HEK293 (cell line): ENCODE results near the gene CFAP300.

Source experiments
- BCL6B ChIP-seq: fragments of 450-650 bp; formaldehyde crosslinking; IDR thresholded peaks from 2 replicates; pipeline ENCODE4 v1.5.1; 2017; ENCODE audit warnings: missing biosample characterization, missing genetic modification characterization
- GLI2 ChIP-seq: fragments of 450-650 bp; formaldehyde crosslinking; IDR thresholded peaks from 2 replicates; pipeline ENCODE4; 2017; ENCODE audit warnings: missing biosample characterization, missing genetic modification characterization, low read depth, borderline replicate concordance
- GLIS2 ChIP-seq: fragments of 450-650 bp; formaldehyde crosslinking; IDR thresholded peaks from 2 replicates; pipeline ENCODE4 v1.5.1; 2016; ENCODE audit warnings: missing biosample characterization, missing genetic modification characterization
- KLF17 ChIP-seq: fragments of 450-650 bp; formaldehyde crosslinking; IDR thresholded peaks from 2 replicates; pipeline ENCODE4 v1.5.1; 2016; ENCODE audit warnings: missing biosample characterization, missing genetic modification characterization
- MZF1 ChIP-seq: fragments of 450-650 bp; formaldehyde crosslinking; IDR thresholded peaks from 2 replicates; pipeline ENCODE4 v1.5.1; 2017; ENCODE audit warnings: missing biosample characterization, missing genetic modification characterization, borderline replicate concordance
- SCRT2 ChIP-seq: fragments of 450-650 bp; formaldehyde crosslinking; IDR thresholded peaks from 2 replicates; pipeline ENCODE4 v1.5.1; 2016; ENCODE audit warnings: missing biosample characterization, missing genetic modification characterization
- YY1 ChIP-seq: fragments of 450-650 bp; formaldehyde crosslinking; IDR thresholded peaks from 2 replicates; pipeline ENCODE4 v1.5.1; 2018; ENCODE audit warnings: missing biosample characterization, missing genetic modification characterization
- ZBTB10 ChIP-seq: fragments of 450-650 bp; formaldehyde crosslinking; IDR thresholded peaks from 2 replicates; pipeline ENCODE4 v1.5.1; 2016; ENCODE audit warnings: missing biosample characterization, missing genetic modification characterization
- ZBTB44 ChIP-seq: fragments of 450-650 bp; IDR thresholded peaks from 2 replicates; pipeline ENCODE4 v1.5.1; 2018; ENCODE audit warnings: missing biosample characterization, mild to moderate bottlenecking, missing genetic modification characterization
- ZBTB49 ChIP-seq: fragments of 450-650 bp; formaldehyde crosslinking; IDR thresholded peaks from 2 replicates; pipeline ENCODE4 v1.5.1; 2016; ENCODE audit warnings: missing biosample characterization, missing genetic modification characterization, low read depth
- ZFHX2 ChIP-seq: fragments of 450-650 bp; formaldehyde crosslinking; conservative IDR thresholded peaks from 2 replicates; pipeline ENCODE4 v1.5.1; 2016; ENCODE audit warnings: missing biosample characterization, missing genetic modification characterization
- ZFP37 ChIP-seq: fragments of 450-650 bp; formaldehyde crosslinking; IDR thresholded peaks from 2 replicates; pipeline ENCODE4 v1.5.1; 2016; ENCODE audit warnings: missing biosample characterization, missing genetic modification characterization
- ZFP41 ChIP-seq: fragments of 450-650 bp; formaldehyde crosslinking; IDR thresholded peaks from 2 replicates; pipeline ENCODE4 v1.5.1; 2016; ENCODE audit warnings: missing biosample characterization, missing genetic modification characterization, borderline replicate concordance
- ZNF146 ChIP-seq: fragments of 450-650 bp; formaldehyde crosslinking; IDR thresholded peaks from 2 replicates; pipeline ENCODE4 v1.5.1; 2016; ENCODE audit warnings: missing biosample characterization, missing genetic modification characterization
- ZNF2 ChIP-seq: fragments of 450-650 bp; formaldehyde crosslinking; IDR thresholded peaks from 2 replicates; pipeline ENCODE4 v1.5.1; 2016; ENCODE audit warnings: missing biosample characterization, missing genetic modification characterization
- ZNF248 ChIP-seq: fragments of 450-650 bp; formaldehyde crosslinking; IDR thresholded peaks from 2 replicates; pipeline ENCODE4 v1.5.1; 2017; ENCODE audit warnings: missing biosample characterization, missing genetic modification characterization
- ZNF26 ChIP-seq: fragments of 450-650 bp; formaldehyde crosslinking; IDR thresholded peaks from 2 replicates; pipeline ENCODE4 v1.5.1; 2016; ENCODE audit warnings: missing biosample characterization, missing genetic modification characterization
- ZNF274 ChIP-seq, 2 experiments: fragments of 200-500 bp in 1 of 2; fragments of 450-650 bp in 1 of 2; sonication (Bioruptor generic) in 1 of 2; formaldehyde crosslinking in 1 of 2; IDR thresholded peaks; 2 replicates each; pipeline versions ENCODE4 v1.5.1 to v1.6.1; 2014 to 2016; ENCODE audit warnings: borderline replicate concordance in 1 of 2, inconsistent platforms in 1 of 2, low read length in 1 of 2, missing biosample characterization in 1 of 2, missing genetic modification characterization in 1 of 2
- ZNF311 ChIP-seq: fragments of 450-650 bp; formaldehyde crosslinking; IDR thresholded peaks from 2 replicates; pipeline ENCODE4 v1.5.1; 2017; ENCODE audit warnings: missing biosample characterization, missing genetic modification characterization, borderline replicate concordance
- ZNF324 ChIP-seq: fragments of 450-650 bp; formaldehyde crosslinking; IDR thresholded peaks from 2 replicates; pipeline ENCODE4 v1.5.1; 2016; ENCODE audit warnings: missing biosample characterization, missing genetic modification characterization
- ZNF37A ChIP-seq: fragments of 450-650 bp; IDR thresholded peaks from 2 replicates; pipeline ENCODE4 v1.5.1; 2018; ENCODE audit warnings: missing biosample characterization, missing genetic modification characterization
- ZNF423 ChIP-seq: fragments of 450-650 bp; formaldehyde crosslinking; IDR thresholded peaks from 2 replicates; pipeline ENCODE4 v1.5.1; 2016; ENCODE audit warnings: missing biosample characterization, missing genetic modification characterization
- ZNF623 ChIP-seq: fragments of 450-650 bp; formaldehyde crosslinking; IDR thresholded peaks from 2 replicates; pipeline ENCODE4 v1.5.1; 2016; ENCODE audit warnings: missing biosample characterization, missing genetic modification characterization
- ZNF645 ChIP-seq: fragments of 450-650 bp; formaldehyde crosslinking; IDR thresholded peaks from 2 replicates; pipeline ENCODE4; 2016; ENCODE audit warnings: missing biosample characterization, missing genetic modification characterization
- ZNF747 ChIP-seq: fragments of 450-650 bp; formaldehyde crosslinking; IDR thresholded peaks from 2 replicates; pipeline ENCODE4 v1.5.1; 2016; ENCODE audit warnings: missing biosample characterization, missing genetic modification characterization
- ZNF76 ChIP-seq: fragments of 450-650 bp; formaldehyde crosslinking; IDR thresholded peaks from 2 replicates; pipeline ENCODE4; 2016; ENCODE audit warnings: low read depth, missing biosample characterization, missing genetic modification characterization, borderline replicate concordance

CFAP300 gene

GRCh38 chr11:102109896-102110760 lies 62.9 kb downstream of the CFAP300 start, which contains the start of gene YAP1 (continued):
- TF ChIP-seq YY1 (tag by site-specific recombination) = peak; percentile 51; the same call in 1 of the 2 replicates
- TF ChIP-seq ZBTB10 = peak; percentile 70; the same call in 1 of the 2 replicates
- no peak for TF ChIP-seq ZNF645 (tag by site-specific recombination)
- TF ChIP-seq ZFP37 (tag by site-specific recombination) = peak; percentile 55; the same call in 1 of the 2 replicates
- TF ChIP-seq ZNF324 (tag by site-specific recombination) = peak; percentile 51; the same call in 1 of the 2 replicates
- no peak for TF ChIP-seq BCL6B (tag by site-specific recombination)
- TF ChIP-seq ZNF623 (tag by site-specific recombination) = peak; percentile 49
- no peak for TF ChIP-seq ZBTB49 (tag by site-specific recombination)
- TF ChIP-seq ZNF146 = peak; percentile 65
- TF ChIP-seq KLF17 = peak; percentile 86
- TF ChIP-seq ZNF747 (tag by site-specific recombination) = no peak
- peak; percentile 72 for TF ChIP-seq ZFHX2
- TF ChIP-seq ZNF311 (tag by site-specific recombination) = no peak
- TF ChIP-seq SCRT2 (tag by site-specific recombination) = peak; percentile 51
- no peak for TF ChIP-seq ZNF274 (IDR thresholded peaks at IDR 0.05; ENCODE audit: low read length)
- TF ChIP-seq ZNF274 (tag by site-specific recombination; IDR thresholded peaks at IDR 0.05; ENCODE audit: borderline replicate concordance) = no peak
- no peak for TF ChIP-seq ZFP41 (tag by site-specific recombination)
- TF ChIP-seq MZF1 (tag by site-specific recombination) = peak; percentile 81
- peak; percentile 83 for TF ChIP-seq ZNF2 (tag by site-specific recombination)
- no peak for TF ChIP-seq GLI2 (tag by site-specific recombination)
- TF ChIP-seq ZNF248 (tag by site-specific recombination) = no peak
- TF ChIP-seq ZNF37A (tag by site-specific recombination) = no peak
- TF ChIP-seq ZNF26 (tag by site-specific recombination) = no peak
- no peak for TF ChIP-seq GLIS2 (tag by site-specific recombination)
- TF ChIP-seq ZBTB44 = peak; percentile 99
- TF ChIP-seq ZNF423 (tag by site-specific recombination) = peak; percentile 40; the same call in 1 of the 2 replicates
- peak; percentile 65; the same call in 1 of the 2 replicates for TF ChIP-seq ZNF76 (tag by site-specific recombination)
